ENCODE data around the gene NEDD9. TPM values are rescaled to one million over a fixed set of nuclear protein-coding genes. Genes with fewer than 3 reads are reported as not detected.

Gene NEDD9
- total and polyA plus RNA-seq, 2 experiments from 2014 or later, result 4.4 to 13.0 TPM

GRCh38 chr6:11206576-11206975 lies 25.9 kb downstream of the NEDD9 start:
- DNase-seq (ENCODE audit: low spot score), result no peak
- no peak overlapping the region for H3K27ac ChIP-seq (ENCODE audit: low read depth)
- no peak overlapping the region for H3K4me2 ChIP-seq
- no peaks in the 10 kb centered on the region for H3K79me2 ChIP-seq (replicated peaks; ENCODE audit: insufficient read depth)
- H3K27me3 ChIP-seq (ENCODE audit: insufficient read depth), result no peaks in the 10 kb centered on the region
- H4K20me1 ChIP-seq (replicated peaks; ENCODE audit: insufficient read depth), result no peaks in the 10 kb centered on the region
- no peaks in the 10 kb centered on the region for H3K9me2 ChIP-seq (ENCODE audit: insufficient read depth)
- TF ChIP-seq ZNF331 (CRISPR knock-in tag; IDR thresholded peaks at IDR 0.05; ENCODE audit: low read depth) (no peak), ZNF462 (CRISPR knock-in tag; IDR thresholded peaks at IDR 0.05) (no peak), ZNF114 (CRISPR knock-in tag; IDR thresholded peaks at IDR 0.05) (no peak), EZH2 (IDR thresholded peaks at IDR 0.05; ENCODE audit: low read depth, unreplicated experiment) (no peak), REST (IDR thresholded peaks at IDR 0.05; ENCODE audit: unreplicated experiment) (no peak), ETS1 (IDR thresholded peaks at IDR 0.05) (no peak), CTCF (conservative IDR thresholded peaks at IDR 0.05; ENCODE audit: low read depth in 2 of 2) (no peak), STAT1 (IDR thresholded peaks at IDR 0.05; ENCODE audit: unreplicated experiment) (no peak), NANOG (IDR thresholded peaks at IDR 0.05; ENCODE audit: borderline replicate concordance) (no peak)
- peaks cover 52% of the 10 kb centered on the region for H3K4me1 Mint-ChIP-seq
- ATAC-seq, result no peak
- no peaks in the 10 kb centered on the region for H3K9me3 Mint-ChIP-seq
- no peaks in the 10 kb centered on the region for H3K36me3 ChIP-seq (ENCODE audit: insufficient read depth)
- H3K27ac Mint-ChIP-seq, result no peak overlapping the region
- no peak overlapping the region for H3K4me3 Mint-ChIP-seq
- H3K4me1 ChIP-seq (ENCODE audit: insufficient read depth), result peaks cover 58% of the 10 kb centered on the region
- no peaks in the 10 kb centered on the region for H3K36me3 Mint-ChIP-seq (ENCODE audit: low read depth)
- H3K4me3 ChIP-seq, result no peak overlapping the region
- no peaks in the 10 kb centered on the region for H3F3A ChIP-seq (replicated peaks; ENCODE audit: low read depth)
- H2AFZ ChIP-seq, result no peak overlapping the region
- H3K27me3 Mint-ChIP-seq (ENCODE audit: insufficient read depth, low read depth, poor library complexity), result peaks cover 5% of the 10 kb centered on the region

Measured in GM23338 (cell line).